Measurements from ENCODE around the gene COL28A1.

The COL28A1 gene

DNA sequence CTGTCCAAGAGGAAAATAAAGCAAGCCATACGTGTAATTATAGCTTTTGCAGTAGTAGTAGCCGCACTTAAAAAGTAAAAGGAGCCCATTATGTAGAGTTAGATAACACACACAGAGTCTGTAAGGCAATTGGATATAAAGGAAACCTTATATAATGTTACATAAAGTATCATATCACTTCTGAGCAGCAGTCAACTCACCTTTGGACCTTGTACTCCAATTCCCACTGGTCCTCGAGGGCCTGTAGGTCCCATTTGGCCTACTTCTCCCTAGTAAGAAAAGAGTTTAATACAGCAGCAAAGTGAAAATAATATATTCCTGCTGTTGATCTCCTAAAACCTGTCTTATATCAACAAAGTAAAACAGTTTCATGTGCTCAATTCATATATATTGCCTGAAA, 83.6 kb downstream of the COL28A1 start:
- TF ChIP-seq, protein P1, sequence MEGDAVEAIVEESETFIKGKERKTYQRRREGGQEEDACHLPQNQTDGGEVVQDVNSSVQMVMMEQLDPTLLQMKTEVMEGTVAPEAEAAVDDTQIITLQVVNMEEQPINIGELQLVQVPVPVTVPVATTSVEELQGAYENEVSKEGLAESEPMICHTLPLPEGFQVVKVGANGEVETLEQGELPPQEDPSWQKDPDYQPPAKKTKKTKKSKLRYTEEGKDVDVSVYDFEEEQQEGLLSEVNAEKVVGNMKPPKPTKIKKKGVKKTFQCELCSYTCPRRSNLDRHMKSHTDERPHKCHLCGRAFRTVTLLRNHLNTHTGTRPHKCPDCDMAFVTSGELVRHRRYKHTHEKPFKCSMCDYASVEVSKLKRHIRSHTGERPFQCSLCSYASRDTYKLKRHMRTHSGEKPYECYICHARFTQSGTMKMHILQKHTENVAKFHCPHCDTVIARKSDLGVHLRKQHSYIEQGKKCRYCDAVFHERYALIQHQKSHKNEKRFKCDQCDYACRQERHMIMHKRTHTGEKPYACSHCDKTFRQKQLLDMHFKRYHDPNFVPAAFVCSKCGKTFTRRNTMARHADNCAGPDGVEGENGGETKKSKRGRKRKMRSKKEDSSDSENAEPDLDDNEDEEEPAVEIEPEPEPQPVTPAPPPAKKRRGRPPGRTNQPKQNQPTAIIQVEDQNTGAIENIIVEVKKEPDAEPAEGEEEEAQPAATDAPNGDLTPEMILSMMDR (IDR thresholded peaks at IDR 0.05; ENCODE audit: insufficient read depth, low read depth, low read length, missing control alignments): no peak
- no peak for DNase-seq (ENCODE audit: low read depth)
- H3K4me3 ChIP-seq (ENCODE audit: low read depth, low read length): no peak overlapping the region

DNA sequence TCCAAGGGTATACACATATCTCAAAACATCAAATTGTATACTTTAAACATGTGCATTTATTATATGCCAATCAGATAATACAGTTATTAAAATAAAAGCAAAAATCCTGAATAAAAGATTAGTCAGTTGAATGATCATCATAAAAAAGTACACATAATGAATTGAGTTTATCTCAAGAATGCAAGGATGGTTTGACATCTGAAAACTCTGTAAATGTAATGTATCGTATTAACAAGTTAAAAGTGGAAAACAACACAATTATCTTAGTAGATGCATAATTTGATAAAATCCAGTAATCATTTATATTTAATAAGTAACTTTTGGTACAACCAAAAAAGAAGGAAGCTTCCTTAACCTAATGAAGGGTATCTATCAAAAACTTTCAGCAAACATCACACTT, 86.6 kb downstream of the COL28A1 start:
- no peak overlapping the region for H3K4me3 ChIP-seq (ENCODE audit: low read depth, low read length)
- TF ChIP-seq, protein P1 (IDR thresholded peaks at IDR 0.05; ENCODE audit: insufficient read depth, low read depth, low read length, missing control alignments): no peak
- DNase-seq (ENCODE audit: low read depth): no peak

DNA sequence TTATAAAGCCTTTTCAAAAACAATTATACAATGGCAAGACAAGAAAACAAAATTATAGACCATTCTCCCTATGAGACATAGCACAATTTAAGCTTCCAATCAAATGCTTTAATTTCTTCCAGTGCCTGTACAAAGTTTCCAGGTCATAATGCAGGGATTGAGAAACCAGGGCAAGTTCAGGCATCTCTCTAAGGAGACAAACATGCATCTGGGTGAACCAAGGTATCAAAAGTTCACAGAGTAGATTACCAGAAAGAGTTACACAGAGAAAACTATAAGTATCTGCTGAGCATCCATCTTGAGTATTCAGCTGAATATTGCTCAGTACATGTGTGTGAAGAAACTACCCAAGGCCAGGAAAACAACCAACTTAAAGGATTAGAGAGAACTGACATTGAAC, 89.1 kb downstream of the COL28A1 start:
- no peak overlapping the region for H3K4me3 ChIP-seq (ENCODE audit: low read depth, low read length)
- DNase-seq (ENCODE audit: low read depth): no peak
- TF ChIP-seq, protein P1 (IDR thresholded peaks at IDR 0.05; ENCODE audit: insufficient read depth, low read depth, low read length, missing control alignments): no peak

DNA sequence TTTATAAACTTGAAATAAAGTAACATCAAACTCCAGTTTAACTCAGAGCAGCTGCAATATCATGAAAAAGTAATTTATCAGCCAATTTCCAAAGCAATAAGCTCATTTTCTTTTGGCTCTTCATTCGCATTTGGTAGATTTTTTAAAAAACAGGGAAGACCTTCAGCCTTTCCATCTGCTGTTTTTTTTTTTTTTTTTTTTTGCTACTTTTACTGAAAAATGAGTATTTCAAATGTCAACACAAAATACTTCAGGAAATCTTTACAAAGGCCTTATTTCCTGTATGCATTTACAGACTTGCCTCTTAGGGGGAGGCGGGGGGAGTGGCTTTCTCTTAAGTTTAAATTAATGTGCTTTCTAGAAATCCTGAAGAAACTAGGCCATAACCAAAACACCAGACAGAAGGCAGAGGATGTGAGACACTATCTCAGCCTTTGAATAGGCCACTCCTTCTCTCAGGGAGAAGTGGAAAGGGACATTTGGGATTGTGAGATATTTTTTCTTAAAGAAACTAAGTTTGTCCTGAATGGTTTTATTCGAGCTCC, 91.8 kb downstream of the COL28A1 start:
- TF ChIP-seq, protein P1 (IDR thresholded peaks at IDR 0.05; ENCODE audit: insufficient read depth, low read depth, low read length, missing control alignments): no peak
- H3K4me3 ChIP-seq (ENCODE audit: low read depth, low read length): no peak overlapping the region

DNA sequence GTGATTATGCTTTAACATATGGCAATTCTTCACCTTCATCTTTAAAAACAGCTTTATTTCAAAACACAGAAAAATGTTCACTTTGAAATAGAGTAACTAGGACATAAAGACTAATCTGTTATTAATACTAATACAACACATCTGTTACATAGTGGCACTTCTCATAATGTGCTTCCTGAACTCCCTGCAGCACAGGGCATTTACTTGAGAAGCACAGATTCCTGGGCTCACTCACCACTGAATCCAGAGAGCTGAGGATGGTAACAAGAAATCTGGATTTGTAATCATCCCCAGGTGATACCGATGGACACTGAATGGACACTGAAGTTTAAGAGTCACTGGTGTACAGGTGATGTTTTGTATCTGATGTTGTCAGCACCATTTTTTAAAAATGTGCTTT, 96.1 kb downstream of the COL28A1 start:
- TF ChIP-seq, protein P1 (IDR thresholded peaks at IDR 0.05; ENCODE audit: insufficient read depth, low read depth, low read length, missing control alignments): no peak
- H3K4me3 ChIP-seq (ENCODE audit: low read depth, low read length): no peak overlapping the region
- DNase-seq (ENCODE audit: low read depth): no peak

More for the DNA sequence above, 91.8 kb downstream of the COL28A1 start:
- no peak for DNase-seq (ENCODE audit: low read depth)

DNA sequence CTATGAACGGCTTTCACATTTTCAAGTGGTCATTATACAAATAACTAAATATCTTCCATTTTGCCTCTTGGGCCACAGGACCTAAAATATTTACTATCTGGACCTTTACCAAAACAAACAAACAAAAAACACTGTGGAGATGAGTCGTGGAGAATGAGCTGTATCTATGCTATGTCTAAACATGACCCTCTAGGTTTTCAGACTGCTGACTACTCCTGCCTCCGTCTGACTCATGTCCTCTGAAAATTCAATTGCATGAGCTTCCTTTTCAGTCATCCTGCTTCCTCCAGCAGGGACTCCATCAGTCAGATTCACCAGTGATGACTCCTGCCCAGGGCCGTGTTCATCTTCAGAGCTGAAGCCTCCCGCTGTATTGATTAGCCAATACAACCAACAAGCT, 96.8 kb downstream of the COL28A1 start:
- peak; percentile 9 for DNase-seq (ENCODE audit: low read depth)
- no peak overlapping the region for H3K4me3 ChIP-seq (ENCODE audit: low read depth, low read length)
- TF ChIP-seq, protein P1 (IDR thresholded peaks at IDR 0.05; ENCODE audit: insufficient read depth, low read depth, low read length, missing control alignments): no peak

DNA sequence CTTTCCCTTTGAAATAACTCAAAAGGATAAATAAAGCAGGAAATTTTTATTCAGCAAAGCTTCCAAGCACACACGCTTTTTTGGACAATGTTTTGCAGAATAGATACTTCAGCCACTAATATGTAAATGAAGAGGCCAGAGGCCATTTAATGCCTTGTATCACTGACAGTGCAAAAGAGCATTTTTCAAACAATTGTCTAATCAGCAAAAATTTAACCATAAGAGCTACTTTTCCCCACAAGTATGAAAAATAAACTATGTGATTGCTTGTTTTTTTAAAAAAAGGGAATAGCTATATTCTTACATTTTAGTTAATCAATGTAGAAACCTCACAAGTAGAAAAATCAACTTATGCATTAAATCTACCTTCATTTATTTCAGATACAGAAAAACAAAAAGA, 99.7 kb downstream of the COL28A1 start:
- TF ChIP-seq, protein P1 (IDR thresholded peaks at IDR 0.05; ENCODE audit: insufficient read depth, low read depth, low read length, missing control alignments): no peak
- H3K4me3 ChIP-seq (ENCODE audit: low read depth, low read length): no peak overlapping the region
- no peak for DNase-seq (ENCODE audit: low read depth)
